Liver (tissue), 3 donors: ENCODE results near the gene CCDC136.

ENCODE experiments used
- FOXA1 ChIP-seq: IDR thresholded peaks from 2 replicates; pipeline ENCODE4 v1.6.1; 2016; ENCODE audit warnings: antibody characterized with exemption
- FOXA2 ChIP-seq: IDR thresholded peaks from 2 replicates; pipeline ENCODE4 v1.6.1; 2016; ENCODE audit warnings: antibody characterized with exemption
- GABPA ChIP-seq, 2 donors: IDR thresholded peaks in 1 of 2; conservative IDR thresholded peaks in 1 of 2; 2 replicates each; pipeline ENCODE4 v1.6.1; 2016; ENCODE audit warnings: antibody characterized with exemption in 2 of 2, mild to moderate bottlenecking in 1 of 2, moderate library complexity in 1 of 2
- HNF4A ChIP-seq, 2 donors: conservative IDR thresholded peaks; 2 replicates each; pipeline ENCODE4 v1.6.1; 2016; ENCODE audit warnings: antibody characterized with exemption in 2 of 2, mild to moderate bottlenecking in 2 of 2
- RAD21 ChIP-seq, 2 donors: IDR thresholded peaks; 2 replicates each; pipeline ENCODE4 v1.6.1; 2016; ENCODE audit warnings: antibody characterized with exemption in 2 of 2, mild to moderate bottlenecking in 2 of 2
- RXRA ChIP-seq, 2 donors: IDR thresholded peaks; 2 replicates each; pipeline ENCODE4 v1.6.1; 2017 to 2018; ENCODE audit warnings: antibody characterized with exemption in 2 of 2, mild to moderate bottlenecking in 1 of 2
- YY1 ChIP-seq: IDR thresholded peaks from 2 replicates; pipeline ENCODE4 v1.6.1; 2016; ENCODE audit warnings: antibody characterized with exemption, mild to moderate bottlenecking
- TF ChIP-seq, protein P1 (sequence below): fragments of 150-350 bp; IDR thresholded peaks from 2 replicates; pipeline ENCODE4 v1.5.1; 2017; ENCODE audit warnings: improper control_type of control experiment, low read depth, low read length; ENCODE audit not compliant: missing input control
- TF ChIP-seq, protein P2 (sequence below): IDR thresholded peaks from 2 replicates; pipeline ENCODE4 v1.6.1; 2016; ENCODE audit warnings: antibody characterized with exemption
- TF ChIP-seq, protein P3 (sequence below): IDR thresholded peaks from 2 replicates; pipeline ENCODE4 v1.6.1; 2016; ENCODE audit warnings: antibody characterized with exemption, mild to moderate bottlenecking
- TF ChIP-seq, protein P4 (sequence below): IDR thresholded peaks from 2 replicates; pipeline ENCODE4 v1.6.1; 2016; ENCODE audit warnings: antibody characterized with exemption
- donor health status: healthy.
- donor health status: healthy.

DNA sequence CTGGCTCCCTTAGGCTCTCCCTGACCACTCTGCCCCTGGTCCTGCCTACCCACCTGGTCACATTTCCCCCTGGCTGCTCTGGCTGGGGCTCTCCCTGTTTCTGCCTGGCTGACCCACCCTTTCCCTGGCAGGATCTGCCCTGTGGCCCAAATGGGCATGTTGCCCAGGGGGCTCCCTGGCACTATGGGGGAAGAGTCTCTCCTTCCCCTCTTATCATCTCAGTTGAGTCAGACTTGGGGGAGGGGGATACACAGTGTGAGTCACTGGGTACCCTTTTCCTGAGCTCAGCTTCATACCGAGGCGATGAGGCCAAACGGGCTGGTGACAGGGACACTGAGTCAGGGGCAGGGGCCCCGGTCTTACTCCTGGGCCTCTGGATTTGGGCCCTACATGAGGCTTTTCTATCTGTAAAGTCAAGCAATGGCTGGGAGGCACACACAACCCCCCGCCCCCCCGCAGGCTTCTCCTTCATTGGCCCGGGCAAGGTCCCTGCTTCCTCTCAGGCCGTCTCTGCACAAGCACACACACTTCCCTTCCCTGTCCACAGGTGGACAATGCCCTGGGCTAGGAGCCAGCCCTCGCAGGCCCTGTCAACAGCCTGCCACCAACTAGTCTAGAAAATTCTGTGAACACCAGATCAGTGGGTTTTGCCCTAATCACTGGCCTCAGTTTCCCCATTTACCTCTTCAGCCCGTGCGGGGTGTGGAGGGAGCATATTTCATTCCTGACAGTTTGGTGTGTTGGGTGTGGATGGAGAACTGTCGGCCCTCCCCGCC lies 37.8 kb downstream of the CCDC136 start:
- TF ChIP-seq, protein P1, sequence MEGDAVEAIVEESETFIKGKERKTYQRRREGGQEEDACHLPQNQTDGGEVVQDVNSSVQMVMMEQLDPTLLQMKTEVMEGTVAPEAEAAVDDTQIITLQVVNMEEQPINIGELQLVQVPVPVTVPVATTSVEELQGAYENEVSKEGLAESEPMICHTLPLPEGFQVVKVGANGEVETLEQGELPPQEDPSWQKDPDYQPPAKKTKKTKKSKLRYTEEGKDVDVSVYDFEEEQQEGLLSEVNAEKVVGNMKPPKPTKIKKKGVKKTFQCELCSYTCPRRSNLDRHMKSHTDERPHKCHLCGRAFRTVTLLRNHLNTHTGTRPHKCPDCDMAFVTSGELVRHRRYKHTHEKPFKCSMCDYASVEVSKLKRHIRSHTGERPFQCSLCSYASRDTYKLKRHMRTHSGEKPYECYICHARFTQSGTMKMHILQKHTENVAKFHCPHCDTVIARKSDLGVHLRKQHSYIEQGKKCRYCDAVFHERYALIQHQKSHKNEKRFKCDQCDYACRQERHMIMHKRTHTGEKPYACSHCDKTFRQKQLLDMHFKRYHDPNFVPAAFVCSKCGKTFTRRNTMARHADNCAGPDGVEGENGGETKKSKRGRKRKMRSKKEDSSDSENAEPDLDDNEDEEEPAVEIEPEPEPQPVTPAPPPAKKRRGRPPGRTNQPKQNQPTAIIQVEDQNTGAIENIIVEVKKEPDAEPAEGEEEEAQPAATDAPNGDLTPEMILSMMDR = no peak
- TF ChIP-seq, protein P2, sequence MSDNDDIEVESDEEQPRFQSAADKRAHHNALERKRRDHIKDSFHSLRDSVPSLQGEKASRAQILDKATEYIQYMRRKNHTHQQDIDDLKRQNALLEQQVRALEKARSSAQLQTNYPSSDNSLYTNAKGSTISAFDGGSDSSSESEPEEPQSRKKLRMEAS = no peak
- no peak for TF ChIP-seq RAD21 (IDR thresholded peaks at IDR 0.05)
- TF ChIP-seq, protein P3, sequence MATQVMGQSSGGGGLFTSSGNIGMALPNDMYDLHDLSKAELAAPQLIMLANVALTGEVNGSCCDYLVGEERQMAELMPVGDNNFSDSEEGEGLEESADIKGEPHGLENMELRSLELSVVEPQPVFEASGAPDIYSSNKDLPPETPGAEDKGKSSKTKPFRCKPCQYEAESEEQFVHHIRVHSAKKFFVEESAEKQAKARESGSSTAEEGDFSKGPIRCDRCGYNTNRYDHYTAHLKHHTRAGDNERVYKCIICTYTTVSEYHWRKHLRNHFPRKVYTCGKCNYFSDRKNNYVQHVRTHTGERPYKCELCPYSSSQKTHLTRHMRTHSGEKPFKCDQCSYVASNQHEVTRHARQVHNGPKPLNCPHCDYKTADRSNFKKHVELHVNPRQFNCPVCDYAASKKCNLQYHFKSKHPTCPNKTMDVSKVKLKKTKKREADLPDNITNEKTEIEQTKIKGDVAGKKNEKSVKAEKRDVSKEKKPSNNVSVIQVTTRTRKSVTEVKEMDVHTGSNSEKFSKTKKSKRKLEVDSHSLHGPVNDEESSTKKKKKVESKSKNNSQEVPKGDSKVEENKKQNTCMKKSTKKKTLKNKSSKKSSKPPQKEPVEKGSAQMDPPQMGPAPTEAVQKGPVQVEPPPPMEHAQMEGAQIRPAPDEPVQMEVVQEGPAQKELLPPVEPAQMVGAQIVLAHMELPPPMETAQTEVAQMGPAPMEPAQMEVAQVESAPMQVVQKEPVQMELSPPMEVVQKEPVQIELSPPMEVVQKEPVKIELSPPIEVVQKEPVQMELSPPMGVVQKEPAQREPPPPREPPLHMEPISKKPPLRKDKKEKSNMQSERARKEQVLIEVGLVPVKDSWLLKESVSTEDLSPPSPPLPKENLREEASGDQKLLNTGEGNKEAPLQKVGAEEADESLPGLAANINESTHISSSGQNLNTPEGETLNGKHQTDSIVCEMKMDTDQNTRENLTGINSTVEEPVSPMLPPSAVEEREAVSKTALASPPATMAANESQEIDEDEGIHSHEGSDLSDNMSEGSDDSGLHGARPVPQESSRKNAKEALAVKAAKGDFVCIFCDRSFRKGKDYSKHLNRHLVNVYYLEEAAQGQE = no peak
- no peak for TF ChIP-seq FOXA2
- TF ChIP-seq, protein P4, sequence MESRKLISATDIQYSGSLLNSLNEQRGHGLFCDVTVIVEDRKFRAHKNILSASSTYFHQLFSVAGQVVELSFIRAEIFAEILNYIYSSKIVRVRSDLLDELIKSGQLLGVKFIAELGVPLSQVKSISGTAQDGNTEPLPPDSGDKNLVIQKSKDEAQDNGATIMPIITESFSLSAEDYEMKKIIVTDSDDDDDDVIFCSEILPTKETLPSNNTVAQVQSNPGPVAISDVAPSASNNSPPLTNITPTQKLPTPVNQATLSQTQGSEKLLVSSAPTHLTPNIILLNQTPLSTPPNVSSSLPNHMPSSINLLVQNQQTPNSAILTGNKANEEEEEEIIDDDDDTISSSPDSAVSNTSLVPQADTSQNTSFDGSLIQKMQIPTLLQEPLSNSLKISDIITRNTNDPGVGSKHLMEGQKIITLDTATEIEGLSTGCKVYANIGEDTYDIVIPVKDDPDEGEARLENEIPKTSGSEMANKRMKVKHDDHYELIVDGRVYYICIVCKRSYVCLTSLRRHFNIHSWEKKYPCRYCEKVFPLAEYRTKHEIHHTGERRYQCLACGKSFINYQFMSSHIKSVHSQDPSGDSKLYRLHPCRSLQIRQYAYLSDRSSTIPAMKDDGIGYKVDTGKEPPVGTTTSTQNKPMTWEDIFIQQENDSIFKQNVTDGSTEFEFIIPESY = no peak
- TF ChIP-seq GABPA (IDR thresholded peaks at IDR 0.05 in 1 of 2, conservative IDR thresholded peaks at IDR 0.05 in 1 of 2) = no peak
- TF ChIP-seq FOXA1 = no peak
- no peak for TF ChIP-seq HNF4A (conservative IDR thresholded peaks at IDR 0.05)
- no peak for TF ChIP-seq YY1
- TF ChIP-seq RXRA (IDR thresholded peaks at IDR 0.05) = no peak
